RWPE2 (cell line): ENCODE results near the gene NBEAL2.
A peak's percentile ranks its signal among the peaks of the same experiment; 100 is the strongest.

Experiments used
- ATAC-seq: fragments of 200-7000 bp; cut with Tn5 transposase; 3 replicates; pipeline ENCODE4 v1.9.1; 2021; ENCODE audit warnings: low read depth
- DNase-seq: peaks from one replicate; pipeline ENCODE4 v3.0.0-alpha.2; 2020; ENCODE audit warnings: low spot score
- H3K27ac ChIP-seq: fragments of 450-650 bp; 2 replicates; pipeline ENCODE4 v1.5.1; 2017; ENCODE audit warnings: mild to moderate bottlenecking; ENCODE audit not compliant: poor library complexity, severe bottlenecking
- H3K27me3 ChIP-seq: fragments of 250-450 bp; sonication (Bioruptor Pico); 2 replicates; pipeline ENCODE4 v1.5.1; 2021; ENCODE audit warnings: mild to moderate bottlenecking, moderate library complexity; ENCODE audit not compliant: insufficient read depth, poor library complexity, severe bottlenecking
- H3K36me3 ChIP-seq: fragments of 250-450 bp; sonication (Bioruptor Pico); 2 replicates; pipeline ENCODE4 v1.5.1; 2020; ENCODE audit warnings: low read depth, mild to moderate bottlenecking, moderate library complexity
- H3K4me1 ChIP-seq: fragments of 250-450 bp; sonication (Bioruptor Pico); 2 replicates; pipeline ENCODE4 v1.5.1; 2021; ENCODE audit warnings: mild to moderate bottlenecking, moderate library complexity; ENCODE audit not compliant: insufficient read depth, poor library complexity, severe bottlenecking
- H3K4me3 ChIP-seq: fragments of 250-450 bp; sonication (Bioruptor Pico); 2 replicates; pipeline ENCODE4 v1.5.1; 2021; ENCODE audit warnings: mild to moderate bottlenecking, moderate library complexity; ENCODE audit not compliant: severe bottlenecking
- H3K9me3 ChIP-seq: fragments of 250-450 bp; sonication (Bioruptor Pico); 2 replicates; pipeline ENCODE4 v1.5.1; 2021; ENCODE audit warnings: mild to moderate bottlenecking, moderate library complexity; ENCODE audit not compliant: severe bottlenecking
- TF ChIP-seq, protein P1 (sequence below): fragments of 450-650 bp; IDR thresholded peaks from one replicate; pipeline ENCODE4 v1.5.1; 2017; ENCODE audit warnings: mild to moderate bottlenecking, moderate library complexity; ENCODE audit not compliant: poor library complexity, severe bottlenecking

The NBEAL2 gene

GRCh38 chr3:46966811-46967210, 12.7 kb upstream of the NBEAL2 start:
- H3K9me3 ChIP-seq = no peaks in the 10 kb centered on the region
- ATAC-seq = peak; percentile 22; the same call in 2 of the 3 replicates
- peaks cover 7% of the 10 kb centered on the region for H3K4me1 ChIP-seq

DNA sequence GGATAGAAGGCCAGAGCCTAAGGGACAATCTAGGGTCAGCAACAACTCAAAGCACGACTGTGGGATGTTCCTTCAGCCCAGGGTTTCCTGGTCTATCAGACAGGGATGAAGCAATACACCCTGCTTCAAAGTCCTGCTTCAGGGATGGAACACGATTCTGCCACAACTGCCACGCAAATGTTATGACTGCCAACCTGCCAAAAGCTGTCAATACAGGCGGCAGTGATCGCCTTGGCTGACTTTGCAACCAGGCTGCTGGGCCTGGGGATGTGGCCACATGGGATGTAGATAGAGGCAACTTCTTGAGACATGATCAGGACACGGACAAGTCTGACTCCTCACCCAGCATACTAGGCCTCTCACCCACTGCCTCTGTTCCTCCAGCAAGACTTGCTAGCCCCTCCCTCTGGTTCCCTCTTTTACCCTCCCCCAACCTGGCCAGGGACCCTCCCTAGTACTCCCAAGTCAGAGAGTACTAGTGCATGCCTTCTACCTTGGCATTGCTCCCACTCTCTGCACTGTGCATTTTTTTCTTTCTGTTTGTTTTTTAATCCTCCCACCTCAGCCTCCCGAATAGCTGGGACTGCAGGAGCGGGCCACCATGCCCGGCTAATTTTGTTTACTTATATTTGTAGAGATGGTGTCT, 10.6 kb upstream of the NBEAL2 start:
- ATAC-seq = no peak
- H3K36me3 ChIP-seq = peaks cover 29% of the 10 kb centered on the region

More at GRCh38 chr3:46966811-46967210, 12.7 kb upstream of the NBEAL2 start:
- Histone ChIP-seq H3K27me3 (no peaks in the 10 kb centered on the region), H3K36me3 (peaks cover 29% of the 10 kb centered on the region), H3K4me3 (no peak overlapping the region), H3K27ac (no peak overlapping the region)
- DNase-seq = no peak
- TF ChIP-seq, protein P1, sequence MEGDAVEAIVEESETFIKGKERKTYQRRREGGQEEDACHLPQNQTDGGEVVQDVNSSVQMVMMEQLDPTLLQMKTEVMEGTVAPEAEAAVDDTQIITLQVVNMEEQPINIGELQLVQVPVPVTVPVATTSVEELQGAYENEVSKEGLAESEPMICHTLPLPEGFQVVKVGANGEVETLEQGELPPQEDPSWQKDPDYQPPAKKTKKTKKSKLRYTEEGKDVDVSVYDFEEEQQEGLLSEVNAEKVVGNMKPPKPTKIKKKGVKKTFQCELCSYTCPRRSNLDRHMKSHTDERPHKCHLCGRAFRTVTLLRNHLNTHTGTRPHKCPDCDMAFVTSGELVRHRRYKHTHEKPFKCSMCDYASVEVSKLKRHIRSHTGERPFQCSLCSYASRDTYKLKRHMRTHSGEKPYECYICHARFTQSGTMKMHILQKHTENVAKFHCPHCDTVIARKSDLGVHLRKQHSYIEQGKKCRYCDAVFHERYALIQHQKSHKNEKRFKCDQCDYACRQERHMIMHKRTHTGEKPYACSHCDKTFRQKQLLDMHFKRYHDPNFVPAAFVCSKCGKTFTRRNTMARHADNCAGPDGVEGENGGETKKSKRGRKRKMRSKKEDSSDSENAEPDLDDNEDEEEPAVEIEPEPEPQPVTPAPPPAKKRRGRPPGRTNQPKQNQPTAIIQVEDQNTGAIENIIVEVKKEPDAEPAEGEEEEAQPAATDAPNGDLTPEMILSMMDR = no peak

GRCh38 chr3:46970391-46971091, 8.9 kb upstream of the NBEAL2 start:
- TF ChIP-seq, protein P1 = no peak

More for the DNA sequence above, 10.6 kb upstream of the NBEAL2 start:
- TF ChIP-seq, protein P1 = no peak
- Histone ChIP-seq H3K27me3 (no peaks in the 10 kb centered on the region), H3K27ac (no peak overlapping the region), H3K4me3 (no peak overlapping the region), H3K9me3 (no peaks in the 10 kb centered on the region), H3K4me1 (no peaks in the 10 kb centered on the region)
- no peak for DNase-seq

GRCh38 chr3:46971151-46971550, 8.3 kb upstream of the NBEAL2 start:
- H3K36me3 ChIP-seq = peaks cover 20% of the 10 kb centered on the region
- DNase-seq = no peak
- no peaks in the 10 kb centered on the region for H3K27me3 ChIP-seq
- H3K27ac ChIP-seq = no peak overlapping the region
- H3K9me3 ChIP-seq = no peaks in the 10 kb centered on the region
- H3K4me3 ChIP-seq = no peak overlapping the region
- no peak for ATAC-seq
- H3K4me1 ChIP-seq = no peaks in the 10 kb centered on the region
- TF ChIP-seq, protein P1 = no peak

More at GRCh38 chr3:46970391-46971091, 8.9 kb upstream of the NBEAL2 start:
- no peaks in the 10 kb centered on the region for H3K27me3 ChIP-seq
- ATAC-seq = 0 out of 3 replicates have a peak, but pooled peaks have one; percentile 26
- no peak overlapping the region for H3K4me3 ChIP-seq
- H3K36me3 ChIP-seq = peaks cover 26% of the 10 kb centered on the region
- H3K9me3 ChIP-seq = no peaks in the 10 kb centered on the region
- no peaks in the 10 kb centered on the region for H3K4me1 ChIP-seq
- DNase-seq = no peak
- no peak overlapping the region for H3K27ac ChIP-seq
